GM23338 (cell line): ENCODE data around the gene PRR22. TPM values are rescaled to one million over a fixed set of nuclear protein-coding genes. Genes with fewer than 3 reads are reported as not detected.
A peak's percentile ranks its signal among the peaks of the same experiment; 100 is the strongest.

Experiments used
- ATAC-seq: fragments of 200-7000 bp; cut with Tn5 transposase; 3 replicates; pipeline ENCODE4 v1.9.1; 2020
- DNase-seq: peaks from one replicate; pipeline ENCODE4 v3.0.0-alpha.2; 2015; ENCODE audit warnings: low spot score
- H2AFZ ChIP-seq: fragments of 200-600 bp; sonication (generic); 2 replicates; pipeline ENCODE4 v1.8.0; 2016; ENCODE audit warnings: antibody characterized with exemption, mild to moderate bottlenecking, moderate library complexity
- H3F3A ChIP-seq: fragments of 200-600 bp; sonication (generic); replicated peaks from 2 replicates; pipeline ENCODE4 v1.8.0; 2017; ENCODE audit warnings: antibody characterized with exemption, mixed run types, low read depth
- H3K27ac ChIP-seq: fragments of 200-600 bp; sonication (generic); 2 replicates; pipeline ENCODE4 v1.6.1; 2016; ENCODE audit warnings: low read depth
- H3K27me3 ChIP-seq: fragments of 200-600 bp; sonication (generic); 2 replicates; pipeline ENCODE4 v1.8.0; 2016; ENCODE audit warnings: mild to moderate bottlenecking, mixed run types, moderate library complexity; ENCODE audit not compliant: insufficient read depth
- H3K36me3 ChIP-seq: fragments of 200-600 bp; sonication (generic); 2 replicates; pipeline ENCODE4 v1.8.0; 2016; ENCODE audit warnings: mild to moderate bottlenecking; ENCODE audit not compliant: insufficient read depth
- H3K4me1 ChIP-seq: fragments of 200-600 bp; sonication (generic); 2 replicates; pipeline ENCODE4 v1.8.0; 2016; ENCODE audit warnings: mild to moderate bottlenecking, moderate library complexity; ENCODE audit not compliant: insufficient read depth
- H3K4me2 ChIP-seq: fragments of 200-600 bp; sonication (generic); 2 replicates; pipeline ENCODE4 v1.7.1; 2017; ENCODE audit warnings: mixed run types
- H3K4me3 ChIP-seq: fragments of 200-600 bp; sonication (generic); 2 replicates; pipeline ENCODE4 v1.6.1; 2016; ENCODE audit warnings: mixed run types
- H3K79me2 ChIP-seq: fragments of 200-600 bp; sonication (generic); replicated peaks from 2 replicates; pipeline ENCODE4 v1.8.0; 2017; ENCODE audit warnings: mild to moderate bottlenecking; ENCODE audit not compliant: insufficient read depth
- H3K9me2 ChIP-seq: fragments of 200-600 bp; sonication (generic); 2 replicates; pipeline ENCODE4 v1.8.0; 2017; ENCODE audit not compliant: insufficient read depth
- H4K20me1 ChIP-seq: fragments of 200-600 bp; sonication (generic); replicated peaks from 2 replicates; pipeline ENCODE4 v1.8.0; 2017; ENCODE audit warnings: mild to moderate bottlenecking; ENCODE audit not compliant: insufficient read depth
- H3K27ac Mint-ChIP-seq: 2 replicates; pipeline ENCODE4 v1.8.0; 2020; ENCODE audit warnings: inconsistent platforms, mild to moderate bottlenecking, moderate library complexity, mixed read lengths
- H3K27me3 Mint-ChIP-seq: 3 replicates; pipeline ENCODE4 v1.8.0; 2022; ENCODE audit warnings: low read depth, mild to moderate bottlenecking, moderate library complexity, mixed read lengths, inconsistent platforms; ENCODE audit not compliant: insufficient read depth, poor library complexity
- H3K36me3 Mint-ChIP-seq: 3 replicates; pipeline ENCODE4 v1.8.0; 2021; ENCODE audit warnings: low read depth, mild to moderate bottlenecking, inconsistent platforms, moderate library complexity, mixed read lengths
- H3K4me1 Mint-ChIP-seq: 3 replicates; pipeline ENCODE4 v1.8.0; 2020; ENCODE audit warnings: mild to moderate bottlenecking, inconsistent platforms, mixed read lengths
- H3K4me3 Mint-ChIP-seq: 3 replicates; pipeline ENCODE4 v1.8.0; 2021; ENCODE audit warnings: moderate library complexity, mild to moderate bottlenecking, inconsistent platforms, mixed read lengths
- H3K9me3 Mint-ChIP-seq: 3 replicates; pipeline ENCODE4 v1.8.0; 2020; ENCODE audit warnings: moderate library complexity, mild to moderate bottlenecking, inconsistent platforms, mixed read lengths
- CREB1 ChIP-seq: fragments of 250-450 bp; sonication (Bioruptor Pico); IDR thresholded peaks from 2 replicates; pipeline ENCODE4 v1.5.0; 2020; ENCODE audit warnings: low read depth, mild to moderate bottlenecking, moderate library complexity
- EZH2 ChIP-seq: fragments of 200-600 bp; sonication (generic); IDR thresholded peaks from one replicate; pipeline ENCODE4 v1.8.0; 2017; ENCODE audit warnings: antibody characterized with exemption, mild to moderate bottlenecking, low read depth; ENCODE audit not compliant: unreplicated experiment
- EZH2phosphoT487 ChIP-seq: fragments of 200-600 bp; sonication (generic); IDR thresholded peaks from one replicate; pipeline ENCODE4 v1.8.1; 2018; ENCODE audit warnings: antibody characterized with exemption; ENCODE audit not compliant: unreplicated experiment
- JUNB ChIP-seq: IDR thresholded peaks from one replicate; pipeline ENCODE4 v1.6.1; 2016; ENCODE audit warnings: antibody characterized with exemption; ENCODE audit not compliant: unreplicated experiment
- NANOG ChIP-seq: IDR thresholded peaks from 2 replicates; pipeline ENCODE4 v1.6.1; 2016; ENCODE audit warnings: antibody characterized with exemption, borderline replicate concordance
- POLR2AphosphoS5 ChIP-seq: IDR thresholded peaks from 2 replicates; pipeline ENCODE4 v1.6.1; 2016; ENCODE audit warnings: antibody characterized with exemption, low read depth
- REST ChIP-seq: IDR thresholded peaks from one replicate; pipeline ENCODE4 v1.6.1; 2018; ENCODE audit warnings: antibody characterized with exemption; ENCODE audit not compliant: unreplicated experiment
- STAT1 ChIP-seq: IDR thresholded peaks from one replicate; pipeline ENCODE4 v1.6.1; 2016; ENCODE audit warnings: antibody characterized with exemption; ENCODE audit not compliant: unreplicated experiment
- ZNF114 ChIP-seq: fragments of 250-450 bp; sonication (Bioruptor Pico); IDR thresholded peaks from 2 replicates; pipeline ENCODE4 v1.5.0; 2020; ENCODE audit warnings: mild to moderate bottlenecking, moderate library complexity
- ZNF331 ChIP-seq: fragments of 250-450 bp; sonication (Bioruptor Pico); IDR thresholded peaks from 2 replicates; pipeline ENCODE4 v1.5.0; 2020; ENCODE audit warnings: low read depth, mild to moderate bottlenecking, moderate library complexity
- ZNF462 ChIP-seq: fragments of 250-450 bp; sonication (Bioruptor Pico); IDR thresholded peaks from 2 replicates; pipeline ENCODE4 v1.5.0; 2020; ENCODE audit warnings: mild to moderate bottlenecking, moderate library complexity
- polyA plus RNA-seq: library from polyadenylated mRNA; unstranded; fragments of >200 nt; fragmentation: Nextera tagmentation; extraction: Ambion mirVana; gene quantifications from 2 replicates; pipeline ENCODE4 v1.2.1, GENCODE V29; 2016
- total RNA-seq: library from RNA; depleted of rRNA; stranded (reverse); fragments of >200 nt; shearing (Covaris generic); gene quantifications from 2 replicates; pipeline ENCODE4 v1.2.3, GENCODE V29; 2014
- TF ChIP-seq, protein P1 (sequence below): IDR thresholded peaks from 2 replicates; pipeline ENCODE4 v1.6.1; 2016; ENCODE audit warnings: antibody characterized with exemption
- TF ChIP-seq, protein P2 (sequence below), 2 experiments: fragments of 200-600 bp in 1 of 2; sonication (generic) in 1 of 2; conservative IDR thresholded peaks; 2 replicates each; pipeline versions ENCODE4 v1.5.1 to v1.6.1; 2016 to 2017; ENCODE audit warnings: antibody characterized with exemption in 2 of 2, low read depth in 2 of 2, mild to moderate bottlenecking in 2 of 2, moderate library complexity in 1 of 2

PRR22 gene
- total and polyA plus RNA-seq, 2 experiments from 2014 or later = 1.0 to 1.2 TPM

DNA sequence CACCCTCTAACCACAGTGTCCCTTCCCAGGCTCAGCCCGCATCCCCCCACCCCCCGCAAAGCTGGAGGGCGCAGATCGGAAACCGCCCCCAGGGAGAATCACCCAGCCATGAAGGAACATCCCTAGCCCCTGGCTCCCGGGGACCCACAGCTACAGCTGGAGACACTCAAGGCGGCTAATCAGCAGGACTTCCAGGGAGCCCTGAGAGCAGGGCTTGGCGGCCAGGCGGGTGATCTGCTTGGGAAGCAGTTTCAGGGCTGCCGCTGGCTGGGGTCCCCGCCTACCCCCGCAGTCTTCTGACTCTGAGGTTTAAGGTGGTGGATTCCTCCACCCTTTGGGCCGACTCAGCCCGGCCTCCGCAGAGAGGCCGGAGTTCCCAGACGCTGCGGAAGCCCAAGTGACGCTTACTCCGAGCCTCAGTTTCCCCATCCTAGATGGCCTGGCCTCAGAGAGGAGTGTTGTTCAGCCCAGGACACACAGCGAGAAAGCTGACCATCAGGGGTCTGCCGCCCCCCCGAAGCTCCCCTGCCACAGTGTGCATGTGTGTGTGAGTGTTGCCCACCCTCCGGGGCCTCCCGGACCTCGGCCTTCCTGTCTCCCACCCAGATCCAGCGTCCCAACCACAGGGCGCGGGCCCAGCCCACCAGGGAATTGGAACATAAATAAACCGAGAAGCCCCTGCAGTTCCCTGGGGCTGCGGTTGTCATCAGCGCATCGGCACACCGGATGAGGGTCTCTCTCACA is 45.2 kb upstream of the PRR22 start:
- Histone ChIP-seq H2AFZ (no peak overlapping the region; the same call in 1 of the 2 replicates), H3K4me1 (peaks cover 4% of the 10 kb centered on the region; the same call in 1 of the 2 replicates), H3K27ac (no peak overlapping the region), H3F3A (no peaks in the 10 kb centered on the region), H4K20me1 (no peaks in the 10 kb centered on the region), H3K79me2 (no peaks in the 10 kb centered on the region), H3K27me3 (no peaks in the 10 kb centered on the region), H3K4me2 (peak overlapping the region; percentile 97), H3K4me3 (peak overlapping the region; percentile 86), H3K9me2 (no peaks in the 10 kb centered on the region), H3K36me3 (no peaks in the 10 kb centered on the region)
- Mint-ChIP-seq H3K4me3 (peak overlapping the region; percentile 95), H3K27ac (no peak overlapping the region), H3K27me3 (peaks cover 22% of the 10 kb centered on the region), H3K9me3 (0 out of 3 replicates have a peak, but pooled peaks cover 2% of the 10 kb centered on the region), H3K36me3 (no peaks in the 10 kb centered on the region), H3K4me1 (peaks cover 7% of the 10 kb centered on the region)
- DNase-seq (no peak), ATAC-seq (no peak)
- no peak for TF ChIP-seq ZNF114 (CRISPR knock-in tag)
- no peak for TF ChIP-seq NANOG
- no peak for TF ChIP-seq ZNF462 (CRISPR knock-in tag)
- TF ChIP-seq EZH2 = no peak
- TF ChIP-seq, protein P1, sequence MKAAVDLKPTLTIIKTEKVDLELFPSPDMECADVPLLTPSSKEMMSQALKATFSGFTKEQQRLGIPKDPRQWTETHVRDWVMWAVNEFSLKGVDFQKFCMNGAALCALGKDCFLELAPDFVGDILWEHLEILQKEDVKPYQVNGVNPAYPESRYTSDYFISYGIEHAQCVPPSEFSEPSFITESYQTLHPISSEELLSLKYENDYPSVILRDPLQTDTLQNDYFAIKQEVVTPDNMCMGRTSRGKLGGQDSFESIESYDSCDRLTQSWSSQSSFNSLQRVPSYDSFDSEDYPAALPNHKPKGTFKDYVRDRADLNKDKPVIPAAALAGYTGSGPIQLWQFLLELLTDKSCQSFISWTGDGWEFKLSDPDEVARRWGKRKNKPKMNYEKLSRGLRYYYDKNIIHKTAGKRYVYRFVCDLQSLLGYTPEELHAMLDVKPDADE = no peak
- no peak for TF ChIP-seq EZH2phosphoT487
- no peak for TF ChIP-seq CREB1
- no peak for TF ChIP-seq JUNB
- no peak for TF ChIP-seq ZNF331 (CRISPR knock-in tag)
- TF ChIP-seq, protein P2, sequence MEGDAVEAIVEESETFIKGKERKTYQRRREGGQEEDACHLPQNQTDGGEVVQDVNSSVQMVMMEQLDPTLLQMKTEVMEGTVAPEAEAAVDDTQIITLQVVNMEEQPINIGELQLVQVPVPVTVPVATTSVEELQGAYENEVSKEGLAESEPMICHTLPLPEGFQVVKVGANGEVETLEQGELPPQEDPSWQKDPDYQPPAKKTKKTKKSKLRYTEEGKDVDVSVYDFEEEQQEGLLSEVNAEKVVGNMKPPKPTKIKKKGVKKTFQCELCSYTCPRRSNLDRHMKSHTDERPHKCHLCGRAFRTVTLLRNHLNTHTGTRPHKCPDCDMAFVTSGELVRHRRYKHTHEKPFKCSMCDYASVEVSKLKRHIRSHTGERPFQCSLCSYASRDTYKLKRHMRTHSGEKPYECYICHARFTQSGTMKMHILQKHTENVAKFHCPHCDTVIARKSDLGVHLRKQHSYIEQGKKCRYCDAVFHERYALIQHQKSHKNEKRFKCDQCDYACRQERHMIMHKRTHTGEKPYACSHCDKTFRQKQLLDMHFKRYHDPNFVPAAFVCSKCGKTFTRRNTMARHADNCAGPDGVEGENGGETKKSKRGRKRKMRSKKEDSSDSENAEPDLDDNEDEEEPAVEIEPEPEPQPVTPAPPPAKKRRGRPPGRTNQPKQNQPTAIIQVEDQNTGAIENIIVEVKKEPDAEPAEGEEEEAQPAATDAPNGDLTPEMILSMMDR (conservative IDR thresholded peaks at IDR 0.05; ENCODE audit: low read depth in 2 of 2) = no peak
- TF ChIP-seq STAT1 = no peak
- no peak for TF ChIP-seq POLR2AphosphoS5
- no peak for TF ChIP-seq REST
